Measurements from ENCODE around the gene MGARP.
A peak's percentile ranks its signal among the peaks of the same experiment; 100 is the strongest.

Gene MGARP

DNA sequence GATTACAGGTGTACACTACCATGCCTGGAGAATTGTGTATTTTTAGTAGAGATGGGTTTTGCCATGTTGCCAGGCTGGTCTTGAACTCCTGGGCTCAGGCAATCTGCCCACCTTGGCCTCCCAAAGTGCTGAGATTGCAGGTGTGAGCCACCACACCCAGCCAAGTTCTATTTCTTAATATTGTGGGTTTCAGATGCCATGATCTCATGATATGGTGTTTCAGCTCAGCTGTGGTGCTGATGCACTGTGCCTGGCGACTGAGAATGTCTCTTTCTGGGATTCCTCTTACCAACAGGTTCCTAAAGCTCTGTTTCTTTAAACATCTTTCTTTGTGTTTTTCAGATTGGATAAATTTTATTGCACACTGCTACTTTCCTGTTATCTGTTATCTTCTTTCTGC lies 39.5 kb upstream of the MGARP start:
- no peak for TF ChIP-seq EZH2phosphoT487 (IDR thresholded peaks at IDR 0.05; ENCODE audit: borderline replicate concordance)
- TF ChIP-seq CTCF (conservative IDR thresholded peaks at IDR 0.05; ENCODE audit: low read length) = no peak
- H3K4me1 ChIP-seq (ENCODE audit: insufficient read depth, low read length, poor library complexity, severe bottlenecking) = peaks cover 16% of the 10 kb centered on the region
- no peak overlapping the region for H2AFZ ChIP-seq (ENCODE audit: low read length)
- H3K27me3 ChIP-seq (ENCODE audit: insufficient read depth, low read length, poor library complexity, severe bottlenecking) = no peaks in the 10 kb centered on the region
- no peaks in the 10 kb centered on the region; the same call in 1 of the 2 replicates for H3K9me3 ChIP-seq (ENCODE audit: insufficient read depth, low read depth, low read length)
- H3K4me3 ChIP-seq (ENCODE audit: low read length, poor library complexity, severe bottlenecking) = no peak overlapping the region
- no peak overlapping the region for H3K9ac ChIP-seq (ENCODE audit: low read depth, low read length, poor library complexity, severe bottlenecking)
- H3K36me3 ChIP-seq (ENCODE audit: insufficient read depth, low read length) = 0 out of 2 replicates have a peak, but pooled peaks cover 3% of the 10 kb centered on the region
- no peaks in the 10 kb centered on the region for H3F3A ChIP-seq (ENCODE audit: low read depth)
- peaks cover 70% of the 10 kb centered on the region for H4K20me1 ChIP-seq (ENCODE audit: insufficient read depth, low read length, poor library complexity, severe bottlenecking)
- no peak overlapping the region for H3K4me2 ChIP-seq (ENCODE audit: low read depth, low read length, poor library complexity, severe bottlenecking)
- H3K9me2 ChIP-seq (replicated peaks; ENCODE audit: low read depth, low read length) = no peaks in the 10 kb centered on the region
- H3K79me2 ChIP-seq (ENCODE audit: insufficient read depth, low read length) = peaks cover 100% of the 10 kb centered on the region

GRCh38 chr4:139317635-139318034 lies 37.6 kb upstream of the MGARP start:
- TF ChIP-seq EZH2phosphoT487 (IDR thresholded peaks at IDR 0.05; ENCODE audit: borderline replicate concordance) = no peak
- TF ChIP-seq CTCF (conservative IDR thresholded peaks at IDR 0.05; ENCODE audit: low read length) = no peak
- H3K4me1 ChIP-seq (ENCODE audit: insufficient read depth, low read length, poor library complexity, severe bottlenecking) = peaks cover 26% of the 10 kb centered on the region
- H3K4me3 ChIP-seq (ENCODE audit: low read length, poor library complexity, severe bottlenecking) = no peak overlapping the region
- no peaks in the 10 kb centered on the region for H3K9me2 ChIP-seq (replicated peaks; ENCODE audit: low read depth, low read length)
- no peak overlapping the region for H3K4me2 ChIP-seq (ENCODE audit: low read depth, low read length, poor library complexity, severe bottlenecking)
- 0 out of 2 replicates have a peak, but pooled peaks cover 3% of the 10 kb centered on the region for H3K36me3 ChIP-seq (ENCODE audit: insufficient read depth, low read length)
- H3K9ac ChIP-seq (ENCODE audit: low read depth, low read length, poor library complexity, severe bottlenecking) = no peak overlapping the region
- H2AFZ ChIP-seq (ENCODE audit: low read length) = no peak overlapping the region
- H4K20me1 ChIP-seq (ENCODE audit: insufficient read depth, low read length, poor library complexity, severe bottlenecking) = peaks cover 75% of the 10 kb centered on the region
- H3K9me3 ChIP-seq (ENCODE audit: insufficient read depth, low read depth, low read length) = no peaks in the 10 kb centered on the region; the same call in 1 of the 2 replicates
- peaks cover 100% of the 10 kb centered on the region for H3K79me2 ChIP-seq (ENCODE audit: insufficient read depth, low read length)
- H3F3A ChIP-seq (ENCODE audit: low read depth) = 0 out of 2 replicates have a peak, but pooled peaks cover 2% of the 10 kb centered on the region
- no peaks in the 10 kb centered on the region for H3K27me3 ChIP-seq (ENCODE audit: insufficient read depth, low read length, poor library complexity, severe bottlenecking)

DNA sequence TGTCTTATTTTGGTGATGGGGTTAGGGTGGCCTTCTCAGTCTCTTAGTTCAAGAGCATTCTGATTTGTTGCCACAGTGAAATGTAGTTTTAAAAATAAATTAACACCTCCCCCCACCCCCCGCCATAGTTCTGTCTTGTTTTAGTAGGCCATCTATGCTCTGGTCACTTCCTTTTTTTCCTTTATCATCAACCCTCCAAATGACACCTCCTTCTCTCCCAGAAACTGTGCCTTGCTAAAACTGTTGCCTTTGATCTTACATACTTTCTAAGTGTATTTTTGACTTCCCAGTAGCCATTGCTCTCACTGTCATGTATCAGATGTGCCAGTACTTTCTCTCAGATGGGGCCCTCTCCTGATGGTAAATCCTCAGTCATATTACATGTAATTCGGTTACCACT lies 36.7 kb upstream of the MGARP start:
- Histone ChIP-seq H3K27me3 (ENCODE audit: insufficient read depth, low read length, poor library complexity, severe bottlenecking) (no peaks in the 10 kb centered on the region), H2AFZ (ENCODE audit: low read length) (no peak overlapping the region), H4K20me1 (ENCODE audit: insufficient read depth, low read length, poor library complexity, severe bottlenecking) (peaks cover 77% of the 10 kb centered on the region), H3K4me2 (ENCODE audit: low read depth, low read length, poor library complexity, severe bottlenecking) (peak overlapping the region; percentile 11), H3K36me3 (ENCODE audit: insufficient read depth, low read length) (0 out of 2 replicates have a peak, but pooled peaks cover under 1% of the 10 kb centered on the region), H3F3A (ENCODE audit: low read depth) (peaks cover 6% of the 10 kb centered on the region; the same call in 1 of the 2 replicates), H3K9me2 (replicated peaks; ENCODE audit: low read depth, low read length) (no peaks in the 10 kb centered on the region), H3K4me1 (ENCODE audit: insufficient read depth, low read length, poor library complexity, severe bottlenecking) (peaks cover 32% of the 10 kb centered on the region), H3K9ac (ENCODE audit: low read depth, low read length, poor library complexity, severe bottlenecking) (no peak overlapping the region), H3K79me2 (ENCODE audit: insufficient read depth, low read length) (peaks cover 100% of the 10 kb centered on the region), H3K9me3 (ENCODE audit: insufficient read depth, low read depth, low read length) (no peaks in the 10 kb centered on the region; the same call in 1 of the 2 replicates), H3K4me3 (ENCODE audit: low read length, poor library complexity, severe bottlenecking) (no peak overlapping the region)
- TF ChIP-seq CTCF (conservative IDR thresholded peaks at IDR 0.05; ENCODE audit: low read length) (no peak), EZH2phosphoT487 (IDR thresholded peaks at IDR 0.05; ENCODE audit: borderline replicate concordance) (no peak)

All from Loucy (cell line).